Type B pancreatic cell (in vitro differentiated cells): ENCODE measurements around the gene GRB10. TPM values are rescaled to one million over a fixed set of nuclear protein-coding genes. Genes with fewer than 3 reads are reported as not detected.

Source experiments
- DNase-seq: peaks from one replicate; pipeline ENCODE4 v3.0.0; 2021; ENCODE audit warnings: mixed read lengths; ENCODE audit not compliant: unreplicated experiment; ENCODE audit errors: extremely low spot score
- H3K27ac Mint-ChIP-seq: 2 replicates; pipeline ENCODE4 v1.8.0; 2021; ENCODE audit warnings: mild to moderate bottlenecking, mixed read lengths
- H3K27me3 Mint-ChIP-seq: 2 replicates; pipeline ENCODE4 v1.8.0; 2021; ENCODE audit warnings: mixed read lengths
- H3K36me3 Mint-ChIP-seq: 2 replicates; pipeline ENCODE4 v1.8.0; 2021; ENCODE audit warnings: mixed read lengths
- H3K4me1 Mint-ChIP-seq: one replicate; pipeline ENCODE4 v1.8.0; 2021; ENCODE audit warnings: mixed read lengths; ENCODE audit not compliant: unreplicated experiment
- H3K4me3 Mint-ChIP-seq: 2 replicates; pipeline ENCODE4 v1.8.0; 2021; ENCODE audit warnings: mild to moderate bottlenecking, mixed read lengths
- H3K9me3 Mint-ChIP-seq: 2 replicates; pipeline ENCODE4 v1.8.0; 2021; ENCODE audit warnings: mixed read lengths
- total RNA-seq: library from RNA; stranded (reverse); gene quantifications from 2 replicates; pipeline ENCODE4 v1.2.1, GENCODE V29; 2021; ENCODE audit warnings: low replicate concordance
- TF ChIP-seq, protein P1 (sequence below): fragments of 200-600 bp; sonication (generic); conservative IDR thresholded peaks from 2 replicates; pipeline ENCODE4 v1.5.0; 2021; ENCODE audit warnings: antibody characterized with exemption, mild to moderate bottlenecking

Gene GRB10
- total RNA-seq, 1 donor from 2014 or later = 42.3 TPM

DNA sequence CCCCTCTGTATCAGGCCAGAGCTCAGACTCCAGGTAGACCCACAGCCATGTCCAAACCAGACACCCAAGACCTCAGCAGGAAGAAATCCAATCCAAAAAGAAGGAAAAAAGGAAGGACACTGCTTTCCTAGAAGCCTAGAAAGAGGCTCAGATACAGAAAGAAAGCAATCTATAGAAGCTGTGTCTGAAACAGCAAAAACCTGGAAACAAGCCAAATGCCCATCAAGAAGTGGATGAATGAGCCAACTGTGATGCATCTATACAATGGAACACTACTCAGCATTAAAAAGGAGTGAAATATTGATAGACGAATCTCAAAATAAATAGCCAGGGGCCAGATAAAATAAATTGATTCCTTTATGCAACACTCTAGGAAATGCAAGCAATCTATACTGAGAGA, 31.6 kb downstream of the GRB10 start:
- no peak for DNase-seq
- no peak overlapping the region for H3K27ac Mint-ChIP-seq
- H3K4me3 Mint-ChIP-seq = no peak overlapping the region
- H3K27me3 Mint-ChIP-seq = no peaks in the 10 kb centered on the region
- H3K9me3 Mint-ChIP-seq = no peaks in the 10 kb centered on the region
- TF ChIP-seq, protein P1, sequence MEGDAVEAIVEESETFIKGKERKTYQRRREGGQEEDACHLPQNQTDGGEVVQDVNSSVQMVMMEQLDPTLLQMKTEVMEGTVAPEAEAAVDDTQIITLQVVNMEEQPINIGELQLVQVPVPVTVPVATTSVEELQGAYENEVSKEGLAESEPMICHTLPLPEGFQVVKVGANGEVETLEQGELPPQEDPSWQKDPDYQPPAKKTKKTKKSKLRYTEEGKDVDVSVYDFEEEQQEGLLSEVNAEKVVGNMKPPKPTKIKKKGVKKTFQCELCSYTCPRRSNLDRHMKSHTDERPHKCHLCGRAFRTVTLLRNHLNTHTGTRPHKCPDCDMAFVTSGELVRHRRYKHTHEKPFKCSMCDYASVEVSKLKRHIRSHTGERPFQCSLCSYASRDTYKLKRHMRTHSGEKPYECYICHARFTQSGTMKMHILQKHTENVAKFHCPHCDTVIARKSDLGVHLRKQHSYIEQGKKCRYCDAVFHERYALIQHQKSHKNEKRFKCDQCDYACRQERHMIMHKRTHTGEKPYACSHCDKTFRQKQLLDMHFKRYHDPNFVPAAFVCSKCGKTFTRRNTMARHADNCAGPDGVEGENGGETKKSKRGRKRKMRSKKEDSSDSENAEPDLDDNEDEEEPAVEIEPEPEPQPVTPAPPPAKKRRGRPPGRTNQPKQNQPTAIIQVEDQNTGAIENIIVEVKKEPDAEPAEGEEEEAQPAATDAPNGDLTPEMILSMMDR = no peak
- H3K4me1 Mint-ChIP-seq = peaks cover 24% of the 10 kb centered on the region
- peaks cover 25% of the 10 kb centered on the region for H3K36me3 Mint-ChIP-seq

DNA sequence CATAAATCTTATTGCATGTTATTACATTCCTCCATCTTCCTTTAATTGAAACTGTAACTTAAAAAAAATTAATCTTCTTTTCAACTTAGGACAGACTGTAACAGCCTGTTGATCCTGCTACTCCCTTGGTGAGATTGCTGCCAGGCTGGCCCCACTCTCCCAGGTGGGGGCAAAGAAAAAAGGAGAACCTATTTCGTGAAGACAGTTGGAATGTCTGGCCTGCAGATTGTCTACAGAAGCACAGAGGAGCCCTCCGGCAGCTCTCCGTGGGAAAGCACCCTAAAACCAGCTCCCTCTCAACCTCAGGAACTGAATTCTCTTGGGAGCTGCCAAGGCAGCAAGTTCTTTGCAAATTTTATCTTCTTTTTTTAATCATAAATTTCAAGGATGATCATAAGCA, 32.8 kb downstream of the GRB10 start:
- Mint-ChIP-seq H3K36me3 (peaks cover 25% of the 10 kb centered on the region), H3K9me3 (no peaks in the 10 kb centered on the region), H3K4me1 (peaks cover 24% of the 10 kb centered on the region), H3K4me3 (no peak overlapping the region), H3K27ac (no peak overlapping the region), H3K27me3 (no peaks in the 10 kb centered on the region)
- DNase-seq = no peak
- TF ChIP-seq, protein P1 = no peak

DNA sequence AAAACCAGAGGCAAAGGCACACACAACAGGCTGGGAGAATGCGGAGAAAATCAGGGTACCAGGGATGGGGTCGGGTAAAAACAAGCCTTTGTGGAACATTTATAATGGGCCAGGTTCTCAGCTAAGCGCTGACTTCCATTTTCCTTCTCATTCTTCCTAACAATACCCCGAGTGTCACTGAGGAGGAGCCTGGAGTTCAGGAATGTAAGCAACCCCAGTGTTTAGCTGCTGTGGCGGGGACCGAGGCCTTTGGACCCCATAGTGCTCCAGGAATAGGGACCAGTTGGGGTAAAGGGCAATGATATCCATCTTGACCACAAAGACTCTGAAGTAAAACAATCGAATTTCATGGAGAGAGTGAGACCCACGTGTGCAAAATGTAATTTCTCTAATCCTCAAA, 34.2 kb downstream of the GRB10 start:
- TF ChIP-seq, protein P1 = no peak
- H3K27me3 Mint-ChIP-seq = no peaks in the 10 kb centered on the region
- DNase-seq = no peak
- H3K9me3 Mint-ChIP-seq = no peaks in the 10 kb centered on the region
- no peak overlapping the region for H3K4me3 Mint-ChIP-seq
- peak overlapping the region; percentile 76 for H3K27ac Mint-ChIP-seq
- H3K36me3 Mint-ChIP-seq = peaks cover 30% of the 10 kb centered on the region
- H3K4me1 Mint-ChIP-seq = peaks cover 22% of the 10 kb centered on the region

DNA sequence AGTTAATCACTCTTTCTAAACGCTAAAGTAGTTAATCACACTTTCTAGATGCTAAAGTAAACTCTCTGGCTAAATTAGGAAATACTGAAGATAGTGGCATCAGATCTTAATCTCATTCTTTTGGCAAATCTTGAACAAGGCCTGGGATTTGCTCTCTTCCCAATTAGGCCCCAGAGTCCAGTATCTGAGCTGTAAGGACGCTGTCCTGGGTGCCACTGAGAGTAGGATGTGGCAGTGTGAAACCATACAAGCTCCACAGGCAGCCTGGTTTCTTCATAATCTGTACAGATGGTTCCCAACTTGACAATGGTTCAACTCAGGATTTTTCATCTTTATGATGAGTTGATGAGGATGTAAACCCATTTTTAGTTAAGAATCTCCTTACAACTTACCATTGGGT, 36.9 kb downstream of the GRB10 start:
- H3K27me3 Mint-ChIP-seq = no peaks in the 10 kb centered on the region
- no peaks in the 10 kb centered on the region for H3K9me3 Mint-ChIP-seq
- H3K4me3 Mint-ChIP-seq = no peak overlapping the region
- H3K36me3 Mint-ChIP-seq = peaks cover 21% of the 10 kb centered on the region
- H3K4me1 Mint-ChIP-seq = peaks cover 25% of the 10 kb centered on the region
- TF ChIP-seq, protein P1 = no peak
- no peak for DNase-seq
- H3K27ac Mint-ChIP-seq = no peak overlapping the region

DNA sequence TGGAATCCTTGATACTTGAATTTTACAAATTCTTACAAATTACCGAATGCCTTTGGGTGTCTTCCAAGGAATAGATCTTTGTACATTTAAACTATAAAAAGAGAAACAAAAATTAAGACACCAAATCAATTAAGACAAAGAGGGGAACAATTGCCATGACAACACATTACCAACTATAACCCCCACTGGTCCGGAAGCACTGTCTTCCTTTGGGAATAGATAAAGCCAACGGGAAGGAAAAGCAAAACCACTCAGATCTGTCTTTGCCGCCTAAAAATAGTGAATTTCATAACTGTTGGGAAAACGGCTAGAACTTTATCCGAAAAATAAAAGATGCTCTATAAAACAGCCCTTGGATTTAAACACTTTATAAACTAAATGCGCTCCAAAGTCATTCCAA, 37.4 kb downstream of the GRB10 start:
- Mint-ChIP-seq H3K4me3 (no peak overlapping the region), H3K27ac (no peak overlapping the region), H3K36me3 (peaks cover 19% of the 10 kb centered on the region), H3K9me3 (no peaks in the 10 kb centered on the region), H3K27me3 (no peaks in the 10 kb centered on the region), H3K4me1 (peaks cover 20% of the 10 kb centered on the region)
- no peak for DNase-seq
- TF ChIP-seq, protein P1 = no peak

DNA sequence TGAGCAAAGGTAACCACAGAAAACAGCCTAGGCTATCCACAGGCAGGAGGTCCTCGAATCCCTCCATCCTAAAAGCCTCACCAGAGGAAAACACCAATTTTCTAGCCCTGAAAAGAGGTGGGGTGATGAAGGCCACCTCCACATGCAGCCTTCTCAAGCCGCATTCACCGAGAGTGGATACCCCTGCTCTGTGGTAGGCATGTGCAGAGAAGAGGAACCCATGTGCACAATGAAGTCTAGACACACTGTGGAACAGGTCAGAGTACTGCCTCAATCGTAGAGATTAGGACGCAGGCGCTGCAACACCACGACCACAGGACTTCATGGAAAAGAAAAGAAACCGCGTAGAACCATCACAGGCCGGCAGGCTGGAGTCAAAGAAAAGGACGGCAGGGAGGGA, 38.8 kb downstream of the GRB10 start:
- H3K4me3 Mint-ChIP-seq = no peak overlapping the region
- no peaks in the 10 kb centered on the region for H3K27me3 Mint-ChIP-seq
- no peak for DNase-seq
- TF ChIP-seq, protein P1 = no peak
- H3K9me3 Mint-ChIP-seq = peaks cover 12% of the 10 kb centered on the region
- no peak overlapping the region for H3K27ac Mint-ChIP-seq
- H3K36me3 Mint-ChIP-seq = peaks cover 15% of the 10 kb centered on the region
- peaks cover 26% of the 10 kb centered on the region for H3K4me1 Mint-ChIP-seq
